GM18526 (cell line): ENCODE results near the gene SUPT3H.

Source experiments
- POLR2A ChIP-seq: IDR thresholded peaks from 3 replicates; pipeline ENCODE4 v1.6.1; 2011; ENCODE audit not compliant: insufficient read length; ENCODE audit errors: extremely low read depth

Gene SUPT3H

GRCh38 chr6:44957156-44957555 lies 420.6 kb downstream of the SUPT3H start:
- TF ChIP-seq POLR2A: no peak

DNA sequence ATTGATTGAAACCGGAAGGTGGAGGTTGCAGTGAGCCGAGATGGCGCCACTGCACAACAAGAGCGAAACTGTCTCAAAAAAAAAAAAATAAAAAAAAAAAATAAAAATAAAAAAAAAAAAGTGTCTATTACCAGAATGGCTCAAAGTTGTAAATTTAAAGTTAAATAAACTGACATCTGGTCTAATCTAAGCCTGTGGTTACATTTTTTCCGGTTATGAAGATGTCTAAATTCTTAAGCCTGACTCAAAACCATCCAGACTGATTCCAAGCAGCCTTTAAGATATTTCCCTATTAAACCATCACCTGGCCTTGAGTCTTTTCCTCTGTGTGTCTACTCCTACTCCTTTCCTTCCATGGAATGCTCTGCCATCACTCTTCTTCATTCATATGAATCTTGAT lies 421.3 kb downstream of the SUPT3H start:
- TF ChIP-seq POLR2A: no peak

- no peak for TF ChIP-seq POLR2A
Measured at GRCh38 chr6:44955145-44955544, 422.6 kb downstream of the SUPT3H start.

- no peak for TF ChIP-seq POLR2A
Measured at GRCh38 chr6:44954281-44954680, 423.5 kb downstream of the SUPT3H start.

GRCh38 chr6:44951253-44951747 lies 426.4 kb downstream of the SUPT3H start:
- TF ChIP-seq POLR2A: no peak

GRCh38 chr6:44949596-44950201 lies 428.0 kb downstream of the SUPT3H start:
- TF ChIP-seq POLR2A: no peak

- TF ChIP-seq POLR2A: no peak
Measured at GRCh38 chr6:44943541-44943940, 434.2 kb downstream of the SUPT3H start.

DNA sequence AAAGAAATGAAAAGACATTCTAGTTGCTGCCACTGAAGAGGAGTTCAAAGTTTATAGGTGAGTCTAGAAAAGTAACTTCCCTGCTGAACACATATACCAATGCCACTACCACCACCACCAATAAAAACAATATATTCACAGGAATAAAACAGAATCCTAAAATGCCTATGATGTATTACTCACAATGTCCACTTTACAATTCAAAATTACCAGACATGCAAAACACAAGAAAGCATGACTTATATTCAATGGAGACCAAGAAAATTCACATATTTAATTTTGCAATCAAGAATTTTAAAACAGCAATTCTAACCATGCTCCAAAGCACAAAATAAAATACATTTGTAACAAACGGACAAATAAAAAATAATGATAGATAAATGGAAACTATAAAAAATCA lies 434.9 kb downstream of the SUPT3H start:
- TF ChIP-seq POLR2A: no peak

- no peak for TF ChIP-seq POLR2A
Measured at GRCh38 chr6:44942201-44942600, 435.5 kb downstream of the SUPT3H start.

GRCh38 chr6:44940367-44940766 lies 437.4 kb downstream of the SUPT3H start:
- no peak for TF ChIP-seq POLR2A

- TF ChIP-seq POLR2A: no peak
Measured at GRCh38 chr6:44935693-44936300, 441.9 kb downstream of the SUPT3H start.

GRCh38 chr6:44933108-44933507 lies 444.6 kb downstream of the SUPT3H start:
- TF ChIP-seq POLR2A: no peak

DNA sequence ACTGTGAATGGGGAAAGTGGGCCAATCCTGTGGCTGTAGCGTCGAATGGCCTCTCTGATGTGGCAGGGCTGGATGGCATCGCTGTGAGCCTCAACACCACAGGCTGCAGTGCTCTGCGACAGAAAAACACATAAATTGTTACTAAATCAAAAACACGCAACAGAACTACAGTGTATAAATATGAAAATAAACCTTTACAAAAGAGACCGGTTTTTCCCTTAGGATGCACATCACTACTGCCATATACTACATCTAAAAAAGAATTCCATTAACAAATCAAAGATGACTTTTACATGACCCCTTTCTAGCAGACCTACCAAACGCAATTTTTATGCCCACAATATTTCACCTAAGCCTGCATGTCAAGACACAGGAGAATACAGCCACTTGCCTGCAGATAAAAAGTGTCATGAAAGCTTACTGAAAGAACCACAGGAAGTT lies 445.1 kb downstream of the SUPT3H start:
- TF ChIP-seq POLR2A: no peak

- no peak for TF ChIP-seq POLR2A
Measured at GRCh38 chr6:44931385-44931784, 446.3 kb downstream of the SUPT3H start.

DNA sequence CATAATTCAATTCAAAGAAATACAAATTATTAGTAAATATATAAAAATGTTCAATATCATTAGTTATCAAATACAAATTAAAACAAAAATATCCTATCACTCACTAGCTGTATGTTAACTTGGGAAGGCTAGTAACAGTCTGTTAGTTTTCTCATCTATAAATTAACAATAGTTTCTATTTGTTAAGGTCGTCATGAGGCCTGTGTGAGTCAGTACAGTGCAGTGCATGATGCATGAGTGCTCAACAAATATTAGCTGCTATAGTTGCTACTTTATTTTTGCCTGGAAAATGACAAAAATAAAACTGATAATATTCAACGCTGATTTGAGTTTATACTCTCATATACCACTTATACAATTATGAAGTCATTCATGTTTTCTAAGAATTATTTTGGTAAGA lies 451.2 kb downstream of the SUPT3H start:
- TF ChIP-seq POLR2A: no peak

GRCh38 chr6:44925100-44925739 lies 452.5 kb downstream of the SUPT3H start:
- TF ChIP-seq POLR2A: no peak
